Lung microvascular endothelial cell (primary cell): Measurements from ENCODE around the gene CYP26A1. TPM values are rescaled to one million over a fixed set of nuclear protein-coding genes. Genes with fewer than 3 reads are reported as not detected.

Experiments used
- DNase-seq, 2 donors: peaks; one replicate each; pipeline versions ENCODE4 v3.0.0 to v3.0.0-alpha.2; 2010; ENCODE audit warnings: low read depth in 2 of 2
- total RNA-seq: library from RNA; depleted of rRNA; stranded (reverse); fragments of >200 nt; gene quantifications from 2 replicates; pipeline ENCODE4 v1.2.1, GENCODE V29; 2014

CYP26A1 gene
- total RNA-seq, 1 donor from 2014 or later = 1.6 TPM

- no peak for DNase-seq
These were observed 39.3 kb downstream of the CYP26A1 start for GRCh38 chr10:93113042-93113441.

GRCh38 chr10:93115661-93116383 lies 42.1 kb downstream of the CYP26A1 start:
- peak; percentile 58 to 79 for DNase-seq

DNA sequence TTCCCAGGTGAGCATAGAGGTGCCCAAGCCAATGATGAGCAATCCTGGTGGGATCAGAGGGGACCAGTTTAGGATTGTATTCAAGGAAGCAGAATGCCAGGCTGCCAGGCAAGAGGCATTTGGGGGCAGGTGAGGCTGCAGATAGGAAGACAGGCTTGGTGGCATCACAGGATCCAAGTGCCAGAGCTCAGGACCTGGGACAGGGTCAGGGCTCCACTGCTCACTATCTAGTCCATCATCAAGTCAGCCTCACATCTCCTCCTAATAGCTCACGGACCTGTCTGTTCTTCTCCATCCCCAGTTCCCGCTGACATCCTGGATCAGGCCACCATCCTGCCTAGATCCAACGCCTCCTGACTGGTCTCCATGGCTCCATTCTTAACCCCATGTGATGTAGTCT lies 47.6 kb downstream of the CYP26A1 start:
- no peak for DNase-seq

- DNase-seq = no peak
These were observed 50.1 kb downstream of the CYP26A1 start for GRCh38 chr10:93123766-93124165.

DNA sequence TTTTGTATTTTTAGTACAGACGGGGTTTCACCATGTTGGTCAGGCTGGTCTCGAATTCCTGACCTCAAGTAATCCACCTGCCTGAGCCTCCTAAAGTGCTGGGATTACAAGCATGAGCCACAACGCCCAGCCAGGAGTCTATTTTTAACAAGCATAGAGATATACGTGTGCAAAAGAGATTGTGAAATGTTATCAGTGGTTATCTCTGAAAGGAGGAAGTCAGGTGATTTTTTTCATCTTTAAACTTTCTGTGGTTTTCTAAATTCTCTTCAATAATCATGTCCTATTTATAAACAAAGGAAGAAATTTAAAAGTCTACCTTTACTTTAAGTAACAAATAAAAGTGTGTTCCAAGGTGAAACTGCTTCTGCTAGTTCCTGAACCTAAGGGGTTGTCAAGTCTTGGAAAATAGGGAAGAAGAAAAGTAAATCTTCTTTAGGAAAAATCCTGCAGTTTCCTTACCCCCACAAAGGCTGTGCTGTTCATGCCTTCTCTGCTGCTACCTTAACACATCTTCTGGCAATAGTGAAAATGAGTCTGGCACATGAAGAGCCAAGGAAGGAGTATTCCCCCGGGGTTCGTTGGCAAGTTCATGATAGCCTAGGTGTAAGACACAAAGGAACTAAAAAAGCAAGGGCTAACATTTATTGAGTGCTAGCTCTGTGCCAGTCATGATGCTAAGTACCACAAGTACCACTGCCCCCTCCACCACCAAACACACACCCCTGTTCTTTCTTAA lies 51.1 kb downstream of the CYP26A1 start:
- no peak for DNase-seq

DNA sequence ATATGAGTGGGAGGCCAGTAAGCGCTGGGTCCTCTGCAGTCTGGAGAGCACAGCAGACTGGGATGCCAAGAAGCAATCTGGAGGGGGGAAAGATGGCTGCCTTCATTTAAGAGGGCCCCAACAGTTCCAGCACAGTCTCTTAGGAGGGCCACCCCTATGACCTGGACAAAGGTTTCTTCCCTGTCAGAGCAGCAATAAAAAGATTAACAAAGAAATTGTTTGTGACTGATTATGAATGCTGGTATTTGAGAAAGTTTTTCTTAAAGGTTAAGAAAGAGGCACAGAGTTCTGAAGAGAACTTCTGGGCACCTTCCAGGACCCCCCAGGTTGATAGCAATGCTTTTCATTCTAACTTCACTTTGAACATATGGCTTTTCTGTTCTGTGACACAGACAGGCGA lies 52.3 kb downstream of the CYP26A1 start:
- DNase-seq = no peak

DNA sequence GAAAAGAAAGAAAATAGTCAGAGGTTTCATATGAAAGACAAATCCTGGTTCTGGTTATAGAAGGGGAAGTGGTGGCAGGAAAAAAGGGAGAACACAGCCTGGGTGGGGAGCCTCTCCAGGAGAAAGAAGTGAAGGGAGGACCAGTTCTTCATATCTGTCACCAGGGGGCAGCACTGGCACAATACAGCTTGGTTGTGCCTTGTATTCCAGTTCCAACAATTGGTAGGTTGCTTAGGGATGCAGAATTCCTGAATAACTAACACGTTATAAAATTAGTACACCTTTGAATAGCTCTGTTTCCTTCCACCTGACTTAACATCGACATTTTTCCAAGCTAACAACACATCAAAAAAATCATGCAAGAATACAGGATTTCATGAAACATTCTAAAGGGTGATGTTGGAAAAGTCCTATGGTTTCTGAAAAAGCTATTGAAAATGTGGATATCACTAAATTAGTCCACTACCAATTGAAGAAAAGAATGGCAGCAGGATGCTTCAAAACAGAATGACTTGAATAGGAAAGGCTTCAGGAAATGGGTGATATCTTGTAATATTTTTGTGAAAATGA lies 52.9 kb downstream of the CYP26A1 start:
- DNase-seq = peak; percentile 5 to 6

Other genes with a start within 250 kb of the CYP26A1 start
- gene EXOC6, start 225.4 kb upstream of the CYP26A1 start, total RNA-seq = 201 and 390 TPM in 2 replicates
- gene CYP26C1, start 13.1 kb upstream of the CYP26A1 start, total RNA-seq = 0.44 and 1.6 TPM in 2 replicates